ENCODE data around the gene NCKAP5. TPM values are rescaled to one million over a fixed set of nuclear protein-coding genes. Genes with fewer than 3 reads are reported as not detected.

NCKAP5 gene
- total and polyA plus RNA-seq, 2 donors (not counting 1 experiment from before 2014, with no cell fraction given), result not detected

- Histone ChIP-seq H4K20me1 (ENCODE audit: control insufficient read depth, insufficient read depth, low read length, poor library complexity, severe bottlenecking) (no peaks in the 10 kb centered on the region), H3K79me2 (ENCODE audit: control insufficient read depth, insufficient read depth, low read length) (no peaks in the 10 kb centered on the region), H3K27me3 (replicated peaks in 1 of 4; ENCODE audit: control extremely low read depth in 1 of 4, control insufficient read depth in 3 of 4, insufficient read depth in 4 of 4, low read length in 3 of 4) (no peaks in the 10 kb centered on the region), H2AFZ (ENCODE audit: insufficient read depth, low read depth, low read length, poor library complexity, severe bottlenecking) (no peak overlapping the region), H3K9ac (ENCODE audit: low read length) (no peak overlapping the region), H3K36me3 (replicated peaks in 1 of 2; ENCODE audit: control extremely low read depth in 1 of 2, control insufficient read depth in 1 of 2, extremely low read depth in 1 of 2, insufficient read depth in 2 of 2, low read length in 1 of 2) (no peaks in the 10 kb centered on the region), H3K4me2 (replicated peaks; ENCODE audit: low read depth, low read length, poor library complexity, severe bottlenecking) (no peak overlapping the region), H3K27ac (ENCODE audit: low read length in 2 of 2) (no peak overlapping the region), H3K9me3 (ENCODE audit: control extremely low read depth in 1 of 3, control insufficient read depth in 2 of 3, insufficient read depth in 1 of 3, low read length in 2 of 3) (no peaks in the 10 kb centered on the region), H3K4me1 (ENCODE audit: control insufficient read depth in 2 of 2, insufficient read depth in 2 of 2, low read length in 2 of 2) (no peaks in the 10 kb centered on the region), H3K4me3 (ENCODE audit: control extremely low read depth in 1 of 5, extremely low read depth in 1 of 5, insufficient read depth in 1 of 5, low read depth in 2 of 5, low read length in 4 of 5) (no peak overlapping the region)
- Mint-ChIP-seq H3K4me3 (no peak overlapping the region), H3K4me1 (no peaks in the 10 kb centered on the region), H3K27me3 (peaks cover under 1% of the 10 kb centered on the region), H3K9me3 (ENCODE audit: insufficient read depth) (no peaks in the 10 kb centered on the region), H3K27ac (no peak overlapping the region)
- DNase-seq (no peak), ATAC-seq (ENCODE audit: low read depth) (no peak)
- WGBS (ENCODE audit: insufficient coverage), result 92% methylated on average over 6 of the region's 7 CpGs
- ChIA-PET POLR2A (no interaction called here), CTCF (no interaction called here)
- intact Hi-C loops (cut with micrococcal nuclease), result no loop called here
- TF ChIP-seq CTCF (IDR thresholded peaks at IDR 0.05), result no peak
- TF ChIP-seq EZH2 (IDR thresholded peaks at IDR 0.05; ENCODE audit: borderline replicate concordance, insufficient read depth, low read depth, low read length, poor library complexity, severe bottlenecking), result no peak
These were observed 490.9 kb downstream of the NCKAP5 start for GRCh38 chr2:133077269-133077822.

DNA sequence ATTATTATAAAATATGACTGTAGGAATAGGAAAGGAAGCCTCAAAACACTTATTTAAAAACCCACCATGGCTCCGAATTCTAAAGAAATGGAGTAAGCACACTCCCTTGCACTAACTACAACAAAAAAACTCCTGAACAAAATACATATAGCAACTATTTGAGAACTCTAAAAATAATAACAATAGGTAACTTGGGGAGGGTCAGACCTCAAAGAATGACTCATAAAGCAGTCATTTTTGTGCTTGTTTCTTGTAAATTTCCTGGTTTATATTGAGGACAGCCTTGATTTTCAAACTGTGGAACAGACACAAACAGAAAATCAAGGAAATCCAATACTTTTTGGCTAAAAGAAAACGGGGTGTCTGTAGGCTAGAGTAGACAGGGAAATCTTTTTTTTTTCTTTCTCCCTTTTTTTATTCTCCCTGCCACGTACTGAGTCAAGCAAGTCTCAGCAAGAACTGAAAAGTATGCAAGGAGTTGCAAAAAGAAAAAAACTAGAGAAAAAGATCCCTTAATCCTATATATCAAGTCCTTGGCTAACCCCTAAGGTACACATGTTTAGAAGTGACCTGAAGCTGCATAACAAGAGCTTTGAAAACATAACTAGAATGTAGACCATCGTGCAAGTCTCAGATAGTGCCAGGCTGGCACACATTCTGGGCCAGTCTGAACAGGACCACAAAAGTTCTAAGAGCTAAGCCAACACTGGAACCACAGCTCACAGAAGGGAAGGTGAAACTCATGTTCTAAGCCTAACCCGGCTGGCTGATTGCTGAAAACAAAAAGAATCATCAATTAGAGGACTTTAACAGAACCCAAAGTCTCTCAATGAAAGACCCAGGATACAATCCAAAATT is 495.2 kb downstream of the NCKAP5 start:
- Mint-ChIP-seq H3K4me1 (no peaks in the 10 kb centered on the region), H3K9me3 (ENCODE audit: insufficient read depth) (no peaks in the 10 kb centered on the region), H3K27me3 (peaks cover 2% of the 10 kb centered on the region), H3K4me3 (no peak overlapping the region), H3K27ac (no peak overlapping the region)
- 58% methylated on average over 2 of the region's 5 CpGs for WGBS (ENCODE audit: insufficient coverage)
- no peaks in the 10 kb centered on the region for H3K4me1 ChIP-seq (ENCODE audit: control insufficient read depth in 2 of 2, insufficient read depth in 2 of 2, low read length in 2 of 2)
- intact Hi-C loops (cut with micrococcal nuclease), result no loop called here
- H3K9me3 ChIP-seq (ENCODE audit: control extremely low read depth in 1 of 3, control insufficient read depth in 2 of 3, insufficient read depth in 1 of 3, low read length in 2 of 3), result no peaks in the 10 kb centered on the region
- CTCF ChIA-PET, result no interaction called here
- H3K4me2 ChIP-seq (replicated peaks; ENCODE audit: low read depth, low read length, poor library complexity, severe bottlenecking), result no peak overlapping the region
- no peak for ATAC-seq (ENCODE audit: low read depth)
- no peaks in the 10 kb centered on the region for H3K27me3 ChIP-seq (replicated peaks in 1 of 4; ENCODE audit: control extremely low read depth in 1 of 4, control insufficient read depth in 3 of 4, insufficient read depth in 4 of 4, low read length in 3 of 4)
- no peak overlapping the region for H3K4me3 ChIP-seq (ENCODE audit: control extremely low read depth in 1 of 5, extremely low read depth in 1 of 5, insufficient read depth in 1 of 5, low read depth in 2 of 5, low read length in 4 of 5)
- no peak overlapping the region for H3K9ac ChIP-seq (ENCODE audit: low read length)
- H3K36me3 ChIP-seq (replicated peaks in 1 of 2; ENCODE audit: control extremely low read depth in 1 of 2, control insufficient read depth in 1 of 2, extremely low read depth in 1 of 2, insufficient read depth in 2 of 2, low read length in 1 of 2), result no peaks in the 10 kb centered on the region
- no peaks in the 10 kb centered on the region for H3K79me2 ChIP-seq (ENCODE audit: control insufficient read depth, insufficient read depth, low read length)
- TF ChIP-seq CTCF (IDR thresholded peaks at IDR 0.05) (no peak), EZH2 (IDR thresholded peaks at IDR 0.05; ENCODE audit: borderline replicate concordance, insufficient read depth, low read depth, low read length, poor library complexity, severe bottlenecking) (no peak)
- no peak overlapping the region for H3K27ac ChIP-seq (ENCODE audit: low read length in 2 of 2)
- no peak for DNase-seq
- no peaks in the 10 kb centered on the region for H4K20me1 ChIP-seq (ENCODE audit: control insufficient read depth, insufficient read depth, low read length, poor library complexity, severe bottlenecking)
- POLR2A ChIA-PET, result no interaction called here
- H2AFZ ChIP-seq (ENCODE audit: insufficient read depth, low read depth, low read length, poor library complexity, severe bottlenecking), result no peak overlapping the region
